ENCODE measurements around the gene KHDC1L.
"Not testable (repeated sequence)": the region's sequence is repeated elsewhere in the genome, so short reads cannot be mapped to it uniquely, and the experiment has no call there.

The KHDC1L gene, protein sequence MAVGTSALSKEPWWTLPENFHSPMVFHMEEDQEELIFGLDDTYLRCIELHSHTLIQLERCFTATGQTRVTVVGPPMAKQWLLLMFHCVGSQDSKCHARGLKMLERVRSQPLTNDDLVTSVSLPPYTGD

DNA sequence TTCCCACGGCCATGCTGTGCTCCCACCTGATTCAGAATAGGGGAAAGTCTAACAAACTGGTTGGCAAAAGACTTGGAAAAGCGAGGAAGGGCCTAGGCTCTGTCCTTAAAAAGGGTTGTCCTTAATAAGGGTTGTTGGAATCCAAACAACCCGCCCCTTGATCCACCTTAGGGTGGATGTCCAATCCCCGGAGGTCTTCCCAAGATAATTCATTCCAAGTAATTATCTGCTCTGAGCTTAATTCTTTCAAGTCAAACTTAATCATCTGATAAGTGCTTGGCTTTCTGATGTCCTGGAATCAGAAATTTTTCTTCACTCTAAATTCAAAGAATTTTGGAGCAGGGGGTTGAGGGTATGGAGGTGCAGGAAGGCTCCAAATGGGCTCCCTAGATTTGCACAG is at the start of gene KHDC1L:
TSS of gene KHDC1L (minus strand) at position 101 of the 400 bp plus-strand sequence. CDS start at position 13, 88 bp downstream.
- intact Hi-C loops (cut with DNase I; ENCODE audit: low total_unique reads): no loop called here
- Histone ChIP-seq H3K27me3 (no peaks in the 10 kb centered on the region), H3K36me3 (no peaks in the 10 kb centered on the region), H3K27ac (no peak within 1 kb of the TSS), H3K4me3 (no peak within 1 kb of the TSS), H3K4me1 (no peaks in the 10 kb centered on the region), H3K9me3 (no peaks in the 10 kb centered on the region)
- TF ChIP-seq, protein P1, sequence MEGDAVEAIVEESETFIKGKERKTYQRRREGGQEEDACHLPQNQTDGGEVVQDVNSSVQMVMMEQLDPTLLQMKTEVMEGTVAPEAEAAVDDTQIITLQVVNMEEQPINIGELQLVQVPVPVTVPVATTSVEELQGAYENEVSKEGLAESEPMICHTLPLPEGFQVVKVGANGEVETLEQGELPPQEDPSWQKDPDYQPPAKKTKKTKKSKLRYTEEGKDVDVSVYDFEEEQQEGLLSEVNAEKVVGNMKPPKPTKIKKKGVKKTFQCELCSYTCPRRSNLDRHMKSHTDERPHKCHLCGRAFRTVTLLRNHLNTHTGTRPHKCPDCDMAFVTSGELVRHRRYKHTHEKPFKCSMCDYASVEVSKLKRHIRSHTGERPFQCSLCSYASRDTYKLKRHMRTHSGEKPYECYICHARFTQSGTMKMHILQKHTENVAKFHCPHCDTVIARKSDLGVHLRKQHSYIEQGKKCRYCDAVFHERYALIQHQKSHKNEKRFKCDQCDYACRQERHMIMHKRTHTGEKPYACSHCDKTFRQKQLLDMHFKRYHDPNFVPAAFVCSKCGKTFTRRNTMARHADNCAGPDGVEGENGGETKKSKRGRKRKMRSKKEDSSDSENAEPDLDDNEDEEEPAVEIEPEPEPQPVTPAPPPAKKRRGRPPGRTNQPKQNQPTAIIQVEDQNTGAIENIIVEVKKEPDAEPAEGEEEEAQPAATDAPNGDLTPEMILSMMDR (IDR thresholded peaks at IDR 0.05): no peak
- DNase-seq: no peak

DNA sequence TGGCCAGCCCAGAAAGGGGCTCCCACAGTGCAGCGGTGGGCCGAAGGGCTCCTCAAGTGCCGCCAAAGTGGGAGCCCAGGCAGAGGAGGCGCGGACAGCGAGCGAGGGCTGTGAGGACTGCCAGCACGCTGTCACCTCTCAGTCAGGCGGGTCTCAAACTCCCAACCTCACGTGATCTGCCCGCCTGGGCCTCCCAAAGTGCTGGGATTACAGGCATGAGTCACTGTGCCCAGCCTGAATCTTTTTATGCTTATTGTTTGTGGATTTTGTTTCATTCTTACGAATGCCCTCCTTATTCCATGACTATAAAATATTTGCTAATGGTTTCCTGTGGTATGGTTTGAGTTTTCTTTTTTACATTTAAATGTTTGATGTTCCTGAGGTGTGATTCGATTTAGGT is 44.0 kb upstream of the KHDC1L start:
- peaks cover 0 to 37% (median 0%) of the 10 kb centered on the region in 3 donors for H3K36me3 ChIP-seq
- intact Hi-C loops (cut with DNase I; ENCODE audit: low total_unique reads); H3K4me3 ChIP-seq; H3K27me3 ChIP-seq; H3K9me3 ChIP-seq; H3K27ac ChIP-seq; DNase-seq; H3K4me1 ChIP-seq: not testable (repeated sequence)

DNA sequence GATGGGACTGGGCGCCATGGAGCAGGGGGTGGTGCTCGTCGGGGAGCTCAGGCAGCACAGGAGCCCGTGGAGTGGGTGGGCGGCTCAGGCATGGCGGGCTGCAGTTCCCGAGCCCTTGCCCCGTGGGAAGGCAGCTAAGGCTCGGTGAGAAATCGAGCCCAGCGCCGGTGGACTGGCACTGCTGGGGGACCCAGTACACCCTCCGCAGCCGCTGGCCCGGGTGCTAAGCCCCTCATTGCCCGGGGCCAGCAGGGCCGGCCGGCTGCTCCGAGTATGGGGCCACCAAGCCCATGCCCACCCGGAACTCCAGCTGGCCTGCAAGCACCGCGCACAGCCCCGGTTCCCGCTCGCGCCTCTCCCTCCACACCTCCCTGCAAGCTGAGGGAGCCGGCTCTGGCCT is 43.6 kb upstream of the KHDC1L start:
- intact Hi-C loops (cut with DNase I; ENCODE audit: low total_unique reads); H3K27me3 ChIP-seq; H3K9me3 ChIP-seq; H3K27ac ChIP-seq; H3K4me3 ChIP-seq; H3K4me1 ChIP-seq; DNase-seq: not testable (repeated sequence)
- peaks cover 0 to 33% (median 0%) of the 10 kb centered on the region in 3 donors for H3K36me3 ChIP-seq

DNA sequence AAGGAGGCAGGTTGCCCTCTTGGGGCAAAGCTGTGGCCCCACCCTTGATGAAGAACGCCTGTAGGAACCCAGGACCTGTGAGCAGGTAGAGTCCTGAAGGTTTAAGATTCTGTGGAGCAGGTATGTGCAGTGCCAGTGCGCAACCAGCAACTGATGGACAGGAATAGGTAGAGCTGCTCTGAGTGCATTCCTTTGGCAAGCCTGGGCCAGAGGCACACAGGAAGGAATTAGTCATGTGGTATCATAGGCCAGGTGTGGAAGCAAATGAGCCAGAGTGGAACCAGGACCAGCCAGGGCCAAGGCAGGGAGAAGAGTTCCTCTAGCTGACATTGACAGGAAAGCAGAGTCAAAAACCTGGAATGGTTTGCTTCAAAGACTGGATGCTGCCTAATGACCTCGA is 39.1 kb upstream of the KHDC1L start:
- TF ChIP-seq, protein P1 (IDR thresholded peaks at IDR 0.05): no peak
- Histone ChIP-seq H3K36me3 (peaks cover 0 to 8% (median 0%) of the 10 kb centered on the region in 3 donors), H3K27me3 (no peaks in the 10 kb centered on the region), H3K27ac (no peak overlapping the region), H3K4me1 (peaks cover 0 to 14% (median 8%) of the 10 kb centered on the region in 4 donors), H3K4me3 (no peak overlapping the region), H3K9me3 (no peaks in the 10 kb centered on the region)
- intact Hi-C loops (cut with DNase I; ENCODE audit: low total_unique reads): no loop called here
- no peak for DNase-seq

DNA sequence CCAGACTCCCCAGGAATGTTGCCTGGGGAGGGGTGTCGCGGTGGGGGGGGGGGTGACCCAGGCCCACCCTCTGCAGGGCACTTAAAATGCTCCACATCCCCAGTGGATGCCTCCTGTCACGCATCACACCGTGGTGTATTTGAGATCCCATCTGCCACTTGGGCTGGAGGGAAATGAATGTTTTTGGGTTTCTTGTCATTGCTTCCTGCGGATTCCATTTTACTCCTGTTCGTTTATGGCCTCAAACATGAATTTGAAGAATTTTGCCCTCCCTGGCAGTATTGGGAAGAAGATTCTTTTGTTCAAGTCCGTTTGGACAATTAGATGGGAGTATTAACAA is 38.2 kb upstream of the KHDC1L start:
- Histone ChIP-seq H3K36me3 (peaks cover 0 to 5% (median 0%) of the 10 kb centered on the region in 3 donors), H3K4me3 (peak overlapping the region; percentile 74 to 77), H3K4me1 (peaks cover 0 to 14% (median 8%) of the 10 kb centered on the region in 4 donors), H3K27me3 (no peaks in the 10 kb centered on the region), H3K9me3 (no peaks in the 10 kb centered on the region), H3K27ac (peak overlapping the region; percentile 69)
- intact Hi-C loops (cut with DNase I; ENCODE audit: low total_unique reads): no loop called here
- TF ChIP-seq, protein P1 (IDR thresholded peaks at IDR 0.05): no peak
- no peak for DNase-seq

DNA sequence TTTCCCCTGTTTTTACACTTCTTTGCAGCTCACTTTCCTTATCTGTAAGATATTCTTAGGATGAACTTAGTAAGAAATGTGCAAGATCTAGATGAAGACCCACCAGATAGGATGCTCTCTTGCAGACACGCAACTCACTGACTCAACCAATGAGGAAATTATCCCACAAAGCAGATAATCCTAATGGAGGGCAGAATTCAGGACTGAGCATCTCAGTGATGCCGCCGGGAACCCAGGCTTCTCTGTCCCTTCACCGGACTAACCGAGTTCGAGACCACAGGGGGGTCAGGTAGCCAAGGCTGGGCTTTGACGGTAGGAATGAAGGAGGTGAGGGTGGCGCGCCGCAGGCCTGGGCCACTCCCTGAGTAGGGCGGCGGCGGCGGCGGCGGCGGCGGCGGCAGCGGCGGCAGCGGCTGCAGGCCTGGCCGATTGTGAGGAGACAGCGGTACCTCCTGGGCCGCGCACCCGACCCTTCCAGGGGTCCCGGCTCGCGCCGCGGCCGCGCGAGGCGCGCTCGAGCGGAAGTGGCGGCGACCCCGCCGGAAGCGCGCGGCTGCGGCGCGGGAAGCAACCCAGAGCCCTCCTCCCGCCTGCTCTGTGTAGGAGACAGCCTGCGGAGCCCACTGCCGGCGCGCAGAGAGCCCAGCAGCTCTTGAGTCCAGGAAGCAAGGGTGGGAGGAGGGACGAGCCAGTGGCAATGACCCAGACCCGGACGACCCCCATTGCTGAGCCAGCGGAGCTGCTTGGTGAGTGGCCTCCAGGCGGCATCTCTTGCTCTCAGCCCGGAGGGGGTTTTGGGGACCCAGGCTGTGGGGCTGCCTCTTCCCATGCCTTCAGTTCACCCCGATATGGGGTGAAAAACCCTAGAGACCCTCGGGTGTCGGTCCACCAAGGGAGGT is 37.6 kb upstream of the KHDC1L start, which contains the start of gene KHDC1:
TSS of gene KHDC1 (minus strand) at position 526 of the 899 bp plus-strand sequence. CDS start 20,679 bp downstream, outside the sequence.
- H3K27ac ChIP-seq: peak within 1 kb of the TSS; percentile 69

More for the DNA sequence above, 37.6 kb upstream of the KHDC1L start, which contains the start of gene KHDC1:
- peak within 1 kb of the TSS; percentile 74 to 77 for H3K4me3 ChIP-seq
- intact Hi-C loops (cut with DNase I; ENCODE audit: low total_unique reads): no loop called here
- peak in 1 of 2 donors; percentile 66 for DNase-seq
- H3K36me3 ChIP-seq: no peaks in the 10 kb centered on the region
- peaks cover 0 to 14% (median 8%) of the 10 kb centered on the region in 4 donors for H3K4me1 ChIP-seq
- no peaks in the 10 kb centered on the region for H3K9me3 ChIP-seq
- no peaks in the 10 kb centered on the region for H3K27me3 ChIP-seq
- TF ChIP-seq, protein P1 (IDR thresholded peaks at IDR 0.05): no peak

Data from tibial artery (tissue), 4 donors.